ENCODE results near the gene PEAR1.

PEAR1 gene

GRCh38 chr1:156905651-156906050 is 12.1 kb downstream of the PEAR1 start:
- Histone ChIP-seq H3K9me3 (ENCODE audit: insufficient read depth, low read depth, low read length) (peaks cover 5% of the 10 kb centered on the region), H3K4me2 (ENCODE audit: low read length) (no peak overlapping the region), H3K4me1 (ENCODE audit: control insufficient read depth in 1 of 2, insufficient read depth in 2 of 2, low read length in 2 of 2) (peaks cover 0 to 3% of the 10 kb centered on the region in 2 experiments), H3K36me3 (ENCODE audit: control insufficient read depth in 1 of 2, insufficient read depth in 2 of 2, low read length in 2 of 2) (peaks cover 60 to 62% of the 10 kb centered on the region in 2 experiments), H3K23ac (ENCODE audit: low read length) (no peak overlapping the region), H2AFZ (ENCODE audit: insufficient read depth, low read length, poor library complexity) (no peak overlapping the region), H3K79me2 (ENCODE audit: control insufficient read depth, insufficient read depth, low read length, poor library complexity) (no peaks in the 10 kb centered on the region), H3K4me3 (ENCODE audit: low read depth, low read length) (no peak overlapping the region), H3K9ac (ENCODE audit: low read length) (no peak overlapping the region), H3K18ac (ENCODE audit: low read length) (no peak overlapping the region), H4K91ac (ENCODE audit: low read depth, low read length) (no peak overlapping the region), H2AK5ac (ENCODE audit: low read length) (no peak overlapping the region), H2BK120ac (ENCODE audit: insufficient read depth, low read length, poor library complexity) (no peak overlapping the region), H2BK5ac (ENCODE audit: low read depth, low read length, poor library complexity) (no peak overlapping the region), H3K27ac (ENCODE audit: low read depth, low read length) (no peak overlapping the region), H4K12ac (ENCODE audit: low read depth, low read length) (no peak overlapping the region), H3K27me3 (ENCODE audit: insufficient read depth, low read length) (no peaks in the 10 kb centered on the region), H3K4ac (ENCODE audit: low read depth, low read length) (no peak overlapping the region), H3K14ac (ENCODE audit: low read length) (no peak overlapping the region), H3K79me1 (ENCODE audit: low read length) (no peaks in the 10 kb centered on the region), H2BK12ac (ENCODE audit: low read length) (no peak overlapping the region), H4K8ac (ENCODE audit: low read depth, low read length) (no peak overlapping the region)
- no CpG with 5 or more reads among the region's 4 CpGs for WGBS (ENCODE audit: extremely low coverage, insufficient coverage, insufficient read length)
- no peak for DNase-seq

- Histone ChIP-seq H3K4me3 (ENCODE audit: low read depth, low read length) (no peak overlapping the region), H2AFZ (ENCODE audit: insufficient read depth, low read length, poor library complexity) (no peak overlapping the region), H3K27me3 (ENCODE audit: insufficient read depth, low read length) (no peaks in the 10 kb centered on the region), H4K8ac (ENCODE audit: low read depth, low read length) (no peak overlapping the region), H3K9ac (ENCODE audit: low read length) (no peak overlapping the region), H2BK120ac (ENCODE audit: insufficient read depth, low read length, poor library complexity) (no peak overlapping the region), H3K18ac (ENCODE audit: low read length) (no peak overlapping the region), H3K4ac (ENCODE audit: low read depth, low read length) (no peak overlapping the region), H4K91ac (ENCODE audit: low read depth, low read length) (no peak overlapping the region), H3K14ac (ENCODE audit: low read length) (no peak overlapping the region), H2BK12ac (ENCODE audit: low read length) (no peak overlapping the region), H2BK5ac (ENCODE audit: low read depth, low read length, poor library complexity) (no peak overlapping the region), H3K4me1 (ENCODE audit: control insufficient read depth in 1 of 2, insufficient read depth in 2 of 2, low read length in 2 of 2) (peaks cover 0 to 3% of the 10 kb centered on the region in 2 experiments), H3K23ac (ENCODE audit: low read length) (no peak overlapping the region), H3K79me1 (ENCODE audit: low read length) (no peaks in the 10 kb centered on the region), H3K9me3 (ENCODE audit: insufficient read depth, low read depth, low read length) (peaks cover 5% of the 10 kb centered on the region), H2AK5ac (ENCODE audit: low read length) (no peak overlapping the region), H4K12ac (ENCODE audit: low read depth, low read length) (no peak overlapping the region), H3K36me3 (ENCODE audit: control insufficient read depth in 1 of 2, insufficient read depth in 2 of 2, low read length in 2 of 2) (peaks cover 62 to 63% of the 10 kb centered on the region in 2 experiments), H3K79me2 (ENCODE audit: control insufficient read depth, insufficient read depth, low read length, poor library complexity) (no peaks in the 10 kb centered on the region), H3K27ac (ENCODE audit: low read depth, low read length) (no peak overlapping the region), H3K4me2 (ENCODE audit: low read length) (no peak overlapping the region)
- DNase-seq: no peak
- WGBS (ENCODE audit: extremely low coverage, insufficient coverage, insufficient read length): no CpG with 5 or more reads among the region's 16 CpGs
Observed at GRCh38 chr1:156906206-156906906, 12.8 kb downstream of the PEAR1 start.

GRCh38 chr1:156908541-156908940 is 15.0 kb downstream of the PEAR1 start:
- Histone ChIP-seq H3K4ac (ENCODE audit: low read depth, low read length) (no peak overlapping the region), H3K27me3 (ENCODE audit: insufficient read depth, low read length) (no peaks in the 10 kb centered on the region), H2AFZ (ENCODE audit: insufficient read depth, low read length, poor library complexity) (no peak overlapping the region), H3K9me3 (ENCODE audit: insufficient read depth, low read depth, low read length) (peaks cover 5% of the 10 kb centered on the region), H2AK5ac (ENCODE audit: low read length) (no peak overlapping the region), H4K8ac (ENCODE audit: low read depth, low read length) (no peak overlapping the region), H3K4me3 (ENCODE audit: low read depth, low read length) (no peak overlapping the region), H2BK5ac (ENCODE audit: low read depth, low read length, poor library complexity) (no peak overlapping the region), H3K14ac (ENCODE audit: low read length) (no peak overlapping the region), H3K4me2 (ENCODE audit: low read length) (no peak overlapping the region), H3K4me1 (ENCODE audit: control insufficient read depth in 1 of 2, insufficient read depth in 2 of 2, low read length in 2 of 2) (peaks cover 0 to 4% of the 10 kb centered on the region in 2 experiments), H2BK12ac (ENCODE audit: low read length) (no peak overlapping the region), H3K23ac (ENCODE audit: low read length) (no peak overlapping the region), H2BK120ac (ENCODE audit: insufficient read depth, low read length, poor library complexity) (no peak overlapping the region), H3K79me2 (ENCODE audit: control insufficient read depth, insufficient read depth, low read length, poor library complexity) (no peaks in the 10 kb centered on the region), H4K91ac (ENCODE audit: low read depth, low read length) (no peak overlapping the region), H3K27ac (ENCODE audit: low read depth, low read length) (no peak overlapping the region), H3K18ac (ENCODE audit: low read length) (no peak overlapping the region), H3K79me1 (ENCODE audit: low read length) (no peaks in the 10 kb centered on the region), H4K12ac (ENCODE audit: low read depth, low read length) (no peak overlapping the region), H3K36me3 (ENCODE audit: control insufficient read depth in 1 of 2, insufficient read depth in 2 of 2, low read length in 2 of 2) (peaks cover 75 to 81% of the 10 kb centered on the region in 2 experiments), H3K9ac (ENCODE audit: low read length) (no peak overlapping the region)
- WGBS (ENCODE audit: extremely low coverage, insufficient coverage, insufficient read length): no CpG with 5 or more reads among the region's 29 CpGs
- no peak for DNase-seq

DNA sequence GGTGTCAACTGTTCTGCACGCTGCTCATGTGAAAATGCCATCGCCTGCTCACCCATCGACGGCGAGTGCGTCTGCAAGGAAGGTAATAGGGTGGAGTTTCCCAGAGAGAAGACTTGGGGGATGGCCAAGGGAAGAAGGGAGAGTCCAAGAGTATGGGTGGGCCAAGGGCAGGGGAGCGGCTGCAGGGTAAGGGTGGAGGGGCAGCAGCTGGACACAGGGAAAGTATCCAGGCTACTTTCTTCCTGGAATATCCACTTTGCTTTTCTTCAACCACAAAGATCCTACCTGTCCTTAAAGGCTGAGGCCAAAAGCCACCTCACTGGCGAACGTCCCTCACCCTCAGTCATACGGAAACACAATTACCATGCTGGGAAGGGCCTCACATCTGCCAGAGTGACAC is 15.4 kb downstream of the PEAR1 start:
- Histone ChIP-seq H3K14ac (ENCODE audit: low read length) (no peak overlapping the region), H2BK12ac (ENCODE audit: low read length) (no peak overlapping the region), H2AFZ (ENCODE audit: insufficient read depth, low read length, poor library complexity) (no peak overlapping the region), H3K27me3 (ENCODE audit: insufficient read depth, low read length) (no peaks in the 10 kb centered on the region), H4K12ac (ENCODE audit: low read depth, low read length) (no peak overlapping the region), H3K4ac (ENCODE audit: low read depth, low read length) (no peak overlapping the region), H4K91ac (ENCODE audit: low read depth, low read length) (no peak overlapping the region), H2BK120ac (ENCODE audit: insufficient read depth, low read length, poor library complexity) (no peak overlapping the region), H3K4me1 (ENCODE audit: control insufficient read depth in 1 of 2, insufficient read depth in 2 of 2, low read length in 2 of 2) (peaks cover 0 to 4% of the 10 kb centered on the region in 2 experiments), H3K79me1 (ENCODE audit: low read length) (no peaks in the 10 kb centered on the region), H4K8ac (ENCODE audit: low read depth, low read length) (no peak overlapping the region), H3K23ac (ENCODE audit: low read length) (no peak overlapping the region), H3K27ac (ENCODE audit: low read depth, low read length) (no peak overlapping the region), H2AK5ac (ENCODE audit: low read length) (no peak overlapping the region), H3K4me3 (ENCODE audit: low read depth, low read length) (no peak overlapping the region), H3K9ac (ENCODE audit: low read length) (no peak overlapping the region), H3K4me2 (ENCODE audit: low read length) (no peak overlapping the region), H3K9me3 (ENCODE audit: insufficient read depth, low read depth, low read length) (peaks cover 3% of the 10 kb centered on the region), H3K18ac (ENCODE audit: low read length) (no peak overlapping the region), H3K79me2 (ENCODE audit: control insufficient read depth, insufficient read depth, low read length, poor library complexity) (no peaks in the 10 kb centered on the region), H3K36me3 (ENCODE audit: control insufficient read depth in 1 of 2, insufficient read depth in 2 of 2, low read length in 2 of 2) (peaks cover 79 to 85% of the 10 kb centered on the region in 2 experiments), H2BK5ac (ENCODE audit: low read depth, low read length, poor library complexity) (no peak overlapping the region)
- no CpG with 5 or more reads among the region's 10 CpGs for WGBS (ENCODE audit: extremely low coverage, insufficient coverage, insufficient read length)
- no peak for DNase-seq

Data from trophoblast cell (in vitro differentiated cells and primary cell).